HG03060 (cell line): ENCODE data around the gene GPR39.
"Not testable (repeated sequence)": the region's sequence is repeated elsewhere in the genome, so short reads cannot be mapped to it uniquely, and the experiment has no call there.

ENCODE experiments used
- ATAC-seq: cut with Tn5 transposase; IDR thresholded peaks from one replicate; pipeline ENCODE4 v1.9.1; 2021; ENCODE audit warnings: low read depth, moderate number of reproducible peaks; ENCODE audit not compliant: unreplicated experiment

Gene GPR39

GRCh38 chr2:132416723-132417395, at the start of gene GPR39:
TSS of gene GPR39 (plus strand) at chr2:132416805.
- no peak for ATAC-seq

- ATAC-seq = no peak
These were observed 48.4 kb upstream of the GPR39 start for GRCh38 chr2:132368191-132368590.

- no peak for ATAC-seq
These were observed 44.3 kb upstream of the GPR39 start for GRCh38 chr2:132372276-132372675.

- ATAC-seq = no peak
These were observed 43.0 kb upstream of the GPR39 start for GRCh38 chr2:132373391-132374135.

GRCh38 chr2:132374151-132374550, 42.5 kb upstream of the GPR39 start:
- no peak for ATAC-seq

GRCh38 chr2:132374551-132374950, 42.1 kb upstream of the GPR39 start:
- ATAC-seq = no peak

- ATAC-seq = no peak
These were observed 41.6 kb upstream of the GPR39 start for GRCh38 chr2:132374961-132375360.

- ATAC-seq = no peak
These were observed 35.2 kb upstream of the GPR39 start for GRCh38 chr2:132381376-132381775.

GRCh38 chr2:132383956-132384355, 32.6 kb upstream of the GPR39 start:
- no peak for ATAC-seq

GRCh38 chr2:132384491-132385151, 32.0 kb upstream of the GPR39 start:
- no peak for ATAC-seq

- no peak for ATAC-seq
These were observed 29.5 kb upstream of the GPR39 start for GRCh38 chr2:132387126-132387525.

GRCh38 chr2:132390076-132390475, 26.5 kb upstream of the GPR39 start:
- no peak for ATAC-seq

- ATAC-seq = no peak
These were observed 25.2 kb upstream of the GPR39 start for GRCh38 chr2:132391378-132391777.

GRCh38 chr2:132392221-132392620, 24.4 kb upstream of the GPR39 start:
- no peak for ATAC-seq

GRCh38 chr2:132392879-132393278, 23.7 kb upstream of the GPR39 start:
- no peak for ATAC-seq

- ATAC-seq = not testable (repeated sequence)
These were observed 19.6 kb upstream of the GPR39 start for GRCh38 chr2:132397042-132397441.

GRCh38 chr2:132400169-132400900, 16.3 kb upstream of the GPR39 start:
- ATAC-seq = no peak

GRCh38 chr2:132400901-132401240, 15.7 kb upstream of the GPR39 start:
- no peak for ATAC-seq

GRCh38 chr2:132401326-132401725, 15.3 kb upstream of the GPR39 start:
- ATAC-seq = no peak

- ATAC-seq = no peak
These were observed 13.5 kb upstream of the GPR39 start for GRCh38 chr2:132403146-132403545.

- ATAC-seq = no peak
These were observed 12.5 kb upstream of the GPR39 start for GRCh38 chr2:132404056-132404455.
